Adrenal gland (tissue), 5 donors: Measurements from ENCODE around the gene RGL1.

Experiments
- POLR2A ChIP-seq, 2 donors: fragments of 450-650 bp; IDR thresholded peaks; one replicate each; pipeline ENCODE4 v1.6.1; 2017; ENCODE audit warnings: antibody characterized with exemption in 2 of 2, mild to moderate bottlenecking in 2 of 2, moderate library complexity in 1 of 2
- TF ChIP-seq, protein P1 (sequence below), 6 experiments: fragments of 450-650 bp in 4 of 6; fragments of 200-600 bp in 2 of 6; sonication (generic) in 1 of 6; IDR thresholded peaks; 1 replicate in 5 of 6; 2 replicates in 1 of 6; pipeline versions ENCODE4 v1.5.1 to v1.8.0; 2016 to 2021; ENCODE audit warnings: antibody characterized with exemption in 6 of 6, mild to moderate bottlenecking in 2 of 6, moderate library complexity in 1 of 6
- donor health status: DM: no; HTN: no; CAD: no.

DNA sequence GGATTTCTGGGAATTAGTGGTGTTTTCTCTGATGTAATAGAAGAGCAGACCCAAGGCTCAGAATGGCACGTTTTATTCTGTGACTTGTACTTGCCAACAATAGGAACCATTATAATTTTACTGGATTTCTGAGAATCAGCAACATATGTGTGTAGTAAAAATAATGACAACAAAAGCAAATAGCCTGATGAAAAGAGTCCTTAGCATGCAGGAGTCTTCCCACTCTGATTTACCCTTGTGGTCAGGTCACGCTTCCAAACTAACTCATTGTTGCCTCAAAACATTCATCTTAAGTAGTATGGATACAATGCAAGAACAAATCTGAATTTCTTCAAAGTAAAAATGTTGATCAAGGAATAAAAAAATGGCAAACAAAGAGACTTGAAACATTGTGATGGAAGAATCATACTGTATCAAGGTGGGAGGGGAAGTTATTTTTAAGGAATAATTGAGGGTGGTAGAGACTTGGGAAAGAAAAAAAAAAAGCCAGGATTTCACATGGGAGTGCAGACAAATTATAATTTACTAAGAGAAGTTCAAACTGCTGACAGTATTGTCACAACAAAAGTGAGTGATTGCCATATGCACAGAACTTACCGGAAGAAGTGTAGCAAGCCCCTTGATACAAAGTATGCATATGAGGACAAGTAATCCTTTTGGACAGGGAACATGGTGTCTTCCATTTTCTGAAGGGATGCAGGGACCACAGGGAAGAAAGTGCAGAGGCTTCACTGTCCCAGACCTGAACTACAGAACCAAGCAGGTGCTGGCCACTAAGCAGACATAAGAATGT lies 31.2 kb upstream of the RGL1 start:
- TF ChIP-seq, protein P1, sequence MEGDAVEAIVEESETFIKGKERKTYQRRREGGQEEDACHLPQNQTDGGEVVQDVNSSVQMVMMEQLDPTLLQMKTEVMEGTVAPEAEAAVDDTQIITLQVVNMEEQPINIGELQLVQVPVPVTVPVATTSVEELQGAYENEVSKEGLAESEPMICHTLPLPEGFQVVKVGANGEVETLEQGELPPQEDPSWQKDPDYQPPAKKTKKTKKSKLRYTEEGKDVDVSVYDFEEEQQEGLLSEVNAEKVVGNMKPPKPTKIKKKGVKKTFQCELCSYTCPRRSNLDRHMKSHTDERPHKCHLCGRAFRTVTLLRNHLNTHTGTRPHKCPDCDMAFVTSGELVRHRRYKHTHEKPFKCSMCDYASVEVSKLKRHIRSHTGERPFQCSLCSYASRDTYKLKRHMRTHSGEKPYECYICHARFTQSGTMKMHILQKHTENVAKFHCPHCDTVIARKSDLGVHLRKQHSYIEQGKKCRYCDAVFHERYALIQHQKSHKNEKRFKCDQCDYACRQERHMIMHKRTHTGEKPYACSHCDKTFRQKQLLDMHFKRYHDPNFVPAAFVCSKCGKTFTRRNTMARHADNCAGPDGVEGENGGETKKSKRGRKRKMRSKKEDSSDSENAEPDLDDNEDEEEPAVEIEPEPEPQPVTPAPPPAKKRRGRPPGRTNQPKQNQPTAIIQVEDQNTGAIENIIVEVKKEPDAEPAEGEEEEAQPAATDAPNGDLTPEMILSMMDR (IDR thresholded peaks at IDR 0.05): no peak
- TF ChIP-seq POLR2A (IDR thresholded peaks at IDR 0.05): no peak
